GM18526 (cell line): Measurements from ENCODE around the gene GCK.

Experiments
- POLR2A ChIP-seq: IDR thresholded peaks from 3 replicates; pipeline ENCODE4 v1.6.1; 2011; ENCODE audit not compliant: insufficient read length; ENCODE audit errors: extremely low read depth

The GCK gene

DNA sequence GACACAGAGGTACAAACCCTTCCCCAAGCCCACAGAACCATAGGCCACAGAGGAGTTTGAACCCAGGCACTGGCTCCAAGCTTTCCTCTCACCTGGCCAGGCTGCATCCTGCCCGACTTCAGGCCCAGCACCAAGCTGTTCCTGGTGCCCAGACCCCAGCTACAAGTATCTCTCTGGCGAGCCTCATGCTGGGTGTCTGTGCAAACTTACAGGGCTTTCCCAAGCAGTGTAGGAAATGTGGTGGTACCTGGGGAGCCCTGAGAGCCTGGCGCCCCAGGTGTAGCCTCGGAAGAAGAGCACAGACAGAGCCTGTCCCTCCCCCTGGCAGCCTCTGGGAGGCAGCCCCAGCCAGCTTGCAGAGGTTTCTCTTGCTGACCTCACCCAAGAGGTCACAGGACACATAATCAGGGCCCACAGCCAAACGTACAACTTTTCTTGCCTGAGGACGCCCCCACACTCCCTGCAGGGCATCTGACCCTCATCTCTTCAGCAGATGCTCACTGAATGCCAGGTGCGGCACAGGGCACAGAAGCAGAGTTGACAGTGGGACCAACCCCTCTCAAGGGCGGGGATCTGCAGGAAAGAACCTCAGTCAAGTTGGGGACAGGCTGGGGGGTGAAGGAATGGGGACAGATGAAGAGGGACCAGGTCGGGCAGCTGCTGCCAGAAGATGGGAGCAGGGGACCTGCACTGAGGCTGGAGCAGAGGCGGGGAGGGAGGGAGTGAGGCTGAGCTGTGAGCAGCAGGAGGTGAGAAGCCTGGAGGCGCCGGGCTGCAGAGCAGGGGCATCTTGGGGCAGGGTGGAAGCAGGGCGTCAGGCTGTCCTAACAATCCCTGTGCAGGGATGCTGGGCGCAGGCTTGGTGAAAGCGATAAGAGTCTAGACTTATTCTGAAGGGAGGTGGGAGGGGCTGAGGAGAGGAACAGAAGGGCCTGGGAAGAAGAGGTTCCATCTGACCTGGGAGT is 31.8 kb downstream of the GCK start:
- no peak for TF ChIP-seq POLR2A

DNA sequence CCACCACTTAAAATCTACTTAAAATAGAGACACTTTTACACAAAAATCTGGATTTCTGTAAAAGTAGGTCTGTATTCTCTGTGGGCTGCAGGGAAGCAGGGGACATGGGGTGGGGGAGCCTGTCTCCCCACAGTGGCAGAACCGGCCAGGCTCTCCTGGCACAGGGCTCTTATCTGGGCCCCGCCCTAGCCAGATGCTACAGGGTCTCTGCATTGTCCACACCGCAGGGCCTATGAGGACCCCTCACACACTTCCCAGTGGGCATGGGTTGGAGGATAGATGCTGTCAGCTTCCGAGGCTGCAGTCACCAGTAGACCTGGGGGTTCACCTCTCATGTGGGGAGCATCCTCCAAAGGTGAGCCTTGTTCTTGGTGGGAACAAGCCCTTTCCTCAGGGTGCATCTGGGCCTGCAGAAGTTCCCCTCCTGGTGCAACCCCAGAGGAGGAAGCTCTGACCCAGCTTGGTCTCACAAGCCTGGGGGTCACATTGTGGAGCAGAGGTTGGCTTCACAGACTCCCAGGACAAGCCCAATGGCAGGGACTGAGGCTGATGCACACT is 32.7 kb downstream of the GCK start:
- no peak for TF ChIP-seq POLR2A

DNA sequence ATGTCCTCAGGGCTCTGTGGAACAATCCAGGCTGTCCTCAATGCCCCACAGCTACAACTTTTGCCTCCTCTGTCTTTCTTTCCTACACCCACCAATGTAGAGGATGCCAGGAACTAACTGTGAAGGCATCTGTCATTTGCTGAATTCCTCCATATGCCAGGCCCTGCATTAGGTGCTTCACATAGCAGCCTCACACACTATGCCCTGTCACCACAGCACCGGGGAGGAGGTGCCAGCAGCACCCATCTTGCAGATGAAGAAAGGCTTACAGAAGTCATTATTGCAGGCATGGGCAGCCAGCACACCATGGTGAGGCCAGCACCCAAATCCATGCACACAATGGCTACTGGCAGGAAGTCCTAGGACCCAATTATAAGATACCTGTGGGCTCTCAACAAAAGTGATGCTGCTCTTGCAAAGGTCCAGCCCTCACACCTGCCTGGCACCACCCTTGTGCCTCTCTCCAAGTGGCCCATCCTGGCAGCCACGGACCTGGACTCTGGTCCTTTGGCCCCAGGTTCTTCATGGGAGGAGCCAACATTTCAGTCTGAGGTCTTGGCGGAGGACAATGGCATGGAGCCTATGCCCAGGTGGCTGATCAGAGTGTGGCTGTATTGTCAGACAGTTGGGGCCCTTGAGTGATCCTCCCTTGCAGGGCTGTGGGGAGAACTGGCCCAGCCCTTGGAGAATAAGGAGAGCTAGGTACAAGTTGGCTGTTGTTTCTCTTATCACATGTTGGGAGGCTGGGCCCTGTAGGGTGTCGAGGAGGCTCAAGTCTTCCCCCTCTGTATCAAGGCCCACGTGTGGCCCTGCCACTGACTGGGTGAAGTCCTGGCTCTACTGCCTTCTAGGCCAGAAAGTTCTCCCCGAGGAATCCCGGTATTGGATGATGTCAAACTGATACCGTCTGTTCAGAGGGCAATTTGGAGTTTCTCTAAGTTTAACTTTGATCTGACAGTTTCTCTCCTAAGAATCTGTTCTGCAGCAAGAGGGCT is 33.8 kb downstream of the GCK start:
- TF ChIP-seq POLR2A = no peak

DNA sequence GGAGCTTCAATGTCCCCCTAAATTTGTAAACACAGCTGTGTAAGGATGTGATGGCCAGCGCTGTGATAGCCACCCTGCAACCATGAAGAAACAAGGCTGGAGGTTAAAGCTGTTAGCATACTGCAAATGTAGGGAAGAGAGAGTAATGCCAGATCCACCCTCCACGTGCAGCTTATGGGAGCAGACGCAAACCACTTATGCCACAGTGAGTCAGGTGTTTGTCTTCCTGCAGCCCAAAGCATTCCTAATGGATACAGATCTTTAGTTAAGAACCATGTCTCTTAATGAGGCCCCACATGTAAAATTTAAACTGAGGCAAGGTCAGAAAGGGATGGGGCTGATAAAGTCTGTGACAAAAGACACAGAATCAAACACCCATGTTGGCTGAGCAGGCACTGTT is 34.5 kb downstream of the GCK start:
- no peak for TF ChIP-seq POLR2A

DNA sequence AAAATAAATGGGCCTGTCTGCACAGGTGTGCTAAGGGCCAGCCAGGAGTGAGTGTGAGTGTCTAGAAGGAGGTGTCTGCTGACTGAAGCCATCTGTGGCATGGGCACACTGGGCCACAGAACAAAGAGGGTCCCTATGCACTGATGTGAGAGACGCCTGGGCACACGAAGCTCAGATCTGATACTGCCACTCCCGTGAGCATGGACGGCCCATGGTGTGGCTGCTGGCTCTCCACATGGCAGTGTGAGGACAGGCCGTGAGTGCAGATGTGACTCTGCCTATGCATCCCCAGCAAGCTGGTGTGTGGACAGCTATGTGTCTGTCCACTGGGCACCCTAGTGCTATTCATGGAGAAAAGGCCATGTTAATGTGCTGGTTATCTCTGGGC is 35.3 kb downstream of the GCK start:
- no peak for TF ChIP-seq POLR2A

DNA sequence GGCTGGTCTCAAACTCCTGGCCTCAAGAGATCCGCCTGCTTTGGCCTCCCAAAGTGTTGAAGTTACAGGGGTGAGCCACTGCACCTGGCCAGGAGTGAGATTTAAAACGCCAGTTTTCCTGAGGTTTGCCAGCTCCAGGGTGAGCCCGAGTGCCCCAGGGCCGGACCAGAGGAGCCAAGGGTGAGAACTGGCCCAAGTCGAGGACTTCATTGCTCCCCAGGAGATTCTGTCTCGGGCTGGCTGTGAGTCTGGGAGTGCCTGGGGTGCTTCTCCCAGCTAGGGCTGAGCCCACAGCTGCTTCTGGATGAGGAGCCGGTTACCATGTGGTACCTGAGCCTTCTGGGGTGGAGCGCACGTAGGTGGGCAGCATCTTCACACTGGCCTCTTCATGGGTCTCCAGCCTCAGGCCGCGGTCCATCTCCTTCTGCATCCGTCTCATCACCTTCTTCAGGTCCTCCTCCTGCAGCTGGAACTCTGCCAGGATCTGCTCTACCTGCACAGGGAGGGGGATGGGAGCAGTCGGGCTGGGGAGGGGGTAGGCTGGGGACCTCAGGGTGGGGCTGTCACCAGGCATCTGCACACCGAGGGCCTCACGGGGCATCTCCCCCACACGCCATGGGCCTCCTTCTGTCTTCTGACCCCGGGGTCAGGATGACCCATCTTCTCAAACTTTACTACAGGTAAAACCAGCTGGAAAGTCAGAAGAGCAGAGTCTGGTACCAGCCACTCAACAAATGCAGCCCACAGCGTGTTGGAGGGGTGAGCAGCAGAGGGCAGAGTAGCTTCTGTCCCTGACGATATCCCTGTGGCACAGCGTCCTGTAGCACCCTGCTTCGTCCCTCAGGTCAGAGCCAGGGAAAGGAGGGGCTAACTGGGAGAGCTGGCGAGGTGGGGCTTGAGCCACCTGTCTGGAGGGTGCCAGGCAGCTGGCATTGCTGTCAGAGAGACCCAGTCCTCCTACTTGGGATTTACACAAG is 36.0 kb downstream of the GCK start:
- TF ChIP-seq POLR2A = no peak

DNA sequence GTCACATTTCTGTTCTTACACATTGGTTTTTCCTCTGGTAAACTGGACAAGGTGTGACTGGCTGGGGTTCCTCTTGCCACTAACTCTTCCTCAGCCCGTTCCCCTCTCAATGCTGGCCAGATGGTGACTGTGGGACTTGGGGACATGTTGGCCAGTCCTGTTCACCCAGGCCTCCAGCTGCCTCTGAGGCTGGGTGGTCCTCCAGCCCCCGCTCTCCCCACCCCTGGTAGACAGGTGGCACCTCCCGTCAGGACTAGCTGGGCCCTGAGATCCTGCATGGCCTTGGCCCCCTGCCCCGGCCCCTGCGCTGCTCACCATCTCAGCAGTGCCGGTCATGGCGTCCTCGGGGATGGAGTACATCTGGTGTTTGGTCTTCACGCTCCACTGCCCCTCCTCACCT is 37.3 kb downstream of the GCK start:
- no peak for TF ChIP-seq POLR2A

DNA sequence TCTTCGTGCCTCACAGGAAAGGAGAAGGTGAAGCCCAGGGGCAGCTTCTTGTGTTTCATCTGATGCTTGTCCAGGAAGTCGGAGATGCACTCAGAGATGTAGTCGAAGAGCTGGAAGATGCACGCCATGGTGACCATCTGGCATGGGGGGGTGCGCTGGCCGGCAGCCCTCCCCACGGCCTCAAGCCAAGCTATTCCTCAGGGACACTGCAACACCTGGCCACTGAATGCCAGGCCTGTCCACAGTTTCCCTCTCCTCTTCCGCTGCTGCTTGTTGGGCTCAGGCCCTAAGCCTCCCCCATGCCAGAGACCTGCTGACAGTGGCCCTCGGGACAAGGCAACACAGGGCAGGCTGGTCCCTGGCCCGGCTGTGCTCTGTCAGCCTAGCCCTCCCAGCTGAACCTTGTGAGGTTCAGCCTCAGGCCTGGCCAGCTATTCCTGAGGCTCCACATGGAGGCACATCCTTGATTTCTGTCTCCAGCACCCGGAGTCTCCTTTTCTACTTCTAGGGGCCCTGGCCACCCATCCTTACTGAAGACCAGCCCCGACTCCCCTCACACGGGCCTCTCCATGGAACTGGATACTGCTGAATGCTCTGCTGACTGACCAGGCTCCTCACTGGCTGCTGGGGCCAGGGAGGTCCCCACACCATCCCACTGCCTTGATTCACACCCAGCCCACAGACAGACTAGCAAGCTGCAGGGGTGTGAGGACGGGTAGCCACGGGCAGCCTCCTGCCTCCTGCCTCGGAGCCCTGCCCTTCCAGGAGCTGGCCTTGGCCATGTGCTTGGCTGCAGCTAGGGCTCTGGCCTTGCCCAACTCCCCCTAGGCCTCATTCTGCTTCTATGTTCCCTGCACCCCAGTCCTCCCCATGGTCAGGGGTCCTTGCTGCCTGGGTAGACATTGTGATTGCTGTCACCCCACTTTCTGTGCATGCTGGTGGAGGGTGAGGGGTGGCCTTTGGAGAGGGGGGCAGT is 38.0 kb downstream of the GCK start:
- TF ChIP-seq POLR2A = no peak

DNA sequence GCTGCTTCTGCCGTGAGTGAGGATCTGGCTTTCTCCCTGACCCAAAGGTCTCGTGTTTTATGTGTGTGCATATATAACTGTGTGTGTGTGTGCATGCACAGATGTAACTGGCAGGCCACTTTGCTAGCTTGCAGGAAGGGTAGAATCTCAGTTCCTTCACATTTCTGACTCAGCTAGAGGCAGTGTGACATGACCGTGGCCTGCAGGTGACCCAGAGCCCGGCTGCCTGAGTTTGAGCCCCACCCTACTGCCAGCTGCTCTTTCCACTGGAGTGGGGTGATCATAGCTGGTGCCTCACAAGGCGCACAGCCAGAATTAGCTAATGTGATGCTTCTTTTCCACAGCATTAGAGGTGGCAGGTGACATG is 38.8 kb downstream of the GCK start:
- no peak for TF ChIP-seq POLR2A

DNA sequence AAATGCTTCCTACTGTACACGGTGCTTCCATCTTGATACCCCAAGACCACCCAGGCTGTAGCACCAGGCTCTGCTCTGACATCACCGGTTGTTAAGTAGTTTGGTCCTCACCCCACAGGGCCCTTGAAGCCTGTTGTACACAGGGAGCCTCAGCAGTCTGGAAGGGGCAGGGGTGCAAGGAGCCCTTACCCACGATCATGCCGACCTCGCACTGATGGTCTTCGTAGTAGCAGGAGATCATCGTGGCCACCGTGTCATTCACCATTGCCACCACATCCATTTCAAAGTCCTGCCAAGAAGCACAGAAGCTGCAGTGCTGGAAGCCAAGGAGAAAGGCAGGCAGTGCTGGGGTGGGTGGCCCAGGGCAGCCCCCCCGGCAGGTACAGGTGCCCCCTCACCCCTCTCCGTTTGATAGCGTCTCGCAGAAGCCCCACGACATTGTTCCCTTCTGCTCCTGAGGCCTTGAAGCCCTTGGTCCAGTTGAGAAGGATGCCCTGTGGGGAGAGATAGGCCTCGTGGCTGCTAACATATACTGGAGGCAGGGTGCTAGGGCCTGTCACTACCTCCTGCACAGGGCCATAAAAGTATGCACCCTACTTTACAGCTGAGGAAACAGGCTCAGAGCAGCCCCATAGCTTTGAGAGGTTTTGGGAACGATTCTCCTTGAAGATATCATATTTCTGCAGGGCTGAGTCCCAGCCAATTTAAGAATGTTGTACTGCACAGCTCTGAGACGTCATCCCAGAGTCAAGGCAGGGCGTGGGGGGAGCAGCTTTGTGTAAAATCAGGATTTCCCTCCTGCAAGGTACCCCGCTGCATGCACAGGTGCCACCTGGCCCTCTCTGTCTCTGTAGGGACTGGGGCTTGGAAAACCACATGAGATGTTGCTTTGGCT is 39.4 kb downstream of the GCK start:
- TF ChIP-seq POLR2A = no peak

DNA sequence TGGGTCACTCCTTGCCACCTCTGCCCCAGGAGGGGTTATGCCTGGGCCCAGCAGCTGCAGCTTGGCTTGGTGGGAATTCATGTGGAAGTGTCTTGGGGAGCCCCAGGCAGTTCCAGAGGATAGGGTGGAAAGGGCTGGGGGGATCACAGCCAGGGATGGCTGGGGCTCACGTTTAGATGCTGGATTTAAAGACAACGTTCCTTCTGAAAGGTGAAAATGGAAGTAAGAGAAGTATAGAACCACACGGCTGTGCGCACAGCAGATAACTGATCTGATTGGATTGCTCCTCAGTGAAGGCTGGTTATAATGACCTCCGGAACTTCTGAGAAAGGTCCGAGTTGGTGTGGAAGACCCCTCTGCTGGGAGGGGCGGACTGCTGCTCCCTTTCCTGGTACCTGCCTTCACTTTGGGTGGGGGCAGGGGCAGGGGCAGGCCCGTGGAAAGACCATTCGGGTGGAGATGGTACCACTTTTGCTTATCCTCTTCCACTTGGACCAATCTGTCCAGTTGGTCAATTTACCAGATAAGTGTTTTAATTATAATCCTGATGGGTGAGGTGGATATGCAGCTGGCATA is 40.2 kb downstream of the GCK start:
- no peak for TF ChIP-seq POLR2A

DNA sequence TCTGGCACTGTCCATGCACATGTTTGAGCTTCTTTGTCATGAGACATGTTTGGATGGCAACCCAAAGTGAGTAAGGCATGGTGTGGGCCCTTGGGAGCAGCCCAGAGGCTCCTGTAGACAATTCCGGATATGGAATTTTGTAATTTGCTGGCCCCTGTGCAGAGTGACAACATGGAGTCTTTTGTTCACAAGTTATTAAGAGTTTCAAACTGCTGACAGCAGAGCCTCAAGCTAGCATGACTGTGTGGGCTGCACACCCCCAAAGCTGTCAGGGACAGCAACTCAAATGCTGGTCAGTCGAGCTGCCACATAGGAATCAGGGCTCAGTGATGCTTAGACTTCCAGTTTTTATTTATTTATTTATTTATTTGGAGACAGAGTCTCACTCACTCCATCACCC is 41.1 kb downstream of the GCK start:
- TF ChIP-seq POLR2A = no peak
